ENCODE measurements around the gene ARVCF.

The ARVCF gene

GRCh38 chr22:20058989-20059770 lies 42.6 kb upstream of the ARVCF start:
- no peak for TF ChIP-seq JUND (IDR thresholded peaks at IDR 0.05; ENCODE audit: low read depth)
- in situ Hi-C loops (cut with HindIII; ENCODE audit: low pct_unique_long_range_greater_than_20kb, low sequenced_read_pairs), result no loop called here
- DNase-seq (ENCODE audit: low read depth in 1 of 2, low spot score in 1 of 2), result no peak

GRCh38 chr22:20057596-20058268 lies 41.1 kb upstream of the ARVCF start:
- no peak for TF ChIP-seq JUND (IDR thresholded peaks at IDR 0.05; ENCODE audit: low read depth)
- no peak for DNase-seq (ENCODE audit: low read depth in 1 of 2, low spot score in 1 of 2)
- in situ Hi-C loops (cut with HindIII; ENCODE audit: low pct_unique_long_range_greater_than_20kb, low sequenced_read_pairs), result no loop called here

GRCh38 chr22:20056696-20057386 lies 40.2 kb upstream of the ARVCF start:
- in situ Hi-C loops (cut with HindIII; ENCODE audit: low pct_unique_long_range_greater_than_20kb, low sequenced_read_pairs), result no loop called here
- DNase-seq (ENCODE audit: low read depth in 1 of 2, low spot score in 1 of 2), result no peak
- TF ChIP-seq JUND (IDR thresholded peaks at IDR 0.05; ENCODE audit: low read depth), result no peak

GRCh38 chr22:20056161-20056560 lies 39.5 kb upstream of the ARVCF start:
- in situ Hi-C loops (cut with HindIII; ENCODE audit: low pct_unique_long_range_greater_than_20kb, low sequenced_read_pairs), result no loop called here
- DNase-seq (ENCODE audit: low read depth in 1 of 2, low spot score in 1 of 2), result no peak
- no peak for TF ChIP-seq JUND (IDR thresholded peaks at IDR 0.05; ENCODE audit: low read depth)

GRCh38 chr22:20055654-20056053 lies 39.0 kb upstream of the ARVCF start:
- TF ChIP-seq JUND (IDR thresholded peaks at IDR 0.05; ENCODE audit: low read depth), result no peak
- no peak for DNase-seq (ENCODE audit: low read depth in 1 of 2, low spot score in 1 of 2)
- in situ Hi-C loops (cut with HindIII; ENCODE audit: low pct_unique_long_range_greater_than_20kb, low sequenced_read_pairs), result no loop called here

GRCh38 chr22:20055144-20055543 lies 38.5 kb upstream of the ARVCF start:
- in situ Hi-C loops (cut with HindIII; ENCODE audit: low pct_unique_long_range_greater_than_20kb, low sequenced_read_pairs), result no loop called here
- DNase-seq (ENCODE audit: low read depth in 1 of 2, low spot score in 1 of 2), result no peak
- TF ChIP-seq JUND (IDR thresholded peaks at IDR 0.05; ENCODE audit: low read depth), result no peak

- TF ChIP-seq JUND (IDR thresholded peaks at IDR 0.05; ENCODE audit: low read depth), result no peak
- in situ Hi-C loops (cut with HindIII; ENCODE audit: low pct_unique_long_range_greater_than_20kb, low sequenced_read_pairs), result no loop called here
Measured at GRCh38 chr22:20054485-20054884, 37.9 kb upstream of the ARVCF start.

GRCh38 chr22:20054034-20054427 lies 37.4 kb upstream of the ARVCF start:
- TF ChIP-seq JUND (IDR thresholded peaks at IDR 0.05; ENCODE audit: low read depth), result no peak
- DNase-seq (ENCODE audit: low read depth in 1 of 2, low spot score in 1 of 2), result no peak
- in situ Hi-C loops (cut with HindIII; ENCODE audit: low pct_unique_long_range_greater_than_20kb, low sequenced_read_pairs), result no loop called here

More at GRCh38 chr22:20054485-20054884, 37.9 kb upstream of the ARVCF start:
- no peak for DNase-seq (ENCODE audit: low read depth in 1 of 2, low spot score in 1 of 2)

GRCh38 chr22:20053407-20054033 lies 36.9 kb upstream of the ARVCF start:
- no peak for DNase-seq (ENCODE audit: low read depth in 1 of 2, low spot score in 1 of 2)
- no peak for TF ChIP-seq JUND (IDR thresholded peaks at IDR 0.05; ENCODE audit: low read depth)
- in situ Hi-C loops (cut with HindIII; ENCODE audit: low pct_unique_long_range_greater_than_20kb, low sequenced_read_pairs), result no loop called here

- in situ Hi-C loops (cut with HindIII; ENCODE audit: low pct_unique_long_range_greater_than_20kb, low sequenced_read_pairs), result no loop called here
- no peak for TF ChIP-seq JUND (IDR thresholded peaks at IDR 0.05; ENCODE audit: low read depth)
- peak in 1 of 2 experiments; percentile 24 for DNase-seq (ENCODE audit: low read depth in 1 of 2, low spot score in 1 of 2)
Measured at GRCh38 chr22:20052309-20053259, 36.0 kb upstream of the ARVCF start.

- TF ChIP-seq JUND (IDR thresholded peaks at IDR 0.05; ENCODE audit: low read depth), result no peak
- DNase-seq (ENCODE audit: low read depth in 1 of 2, low spot score in 1 of 2), result no peak
- in situ Hi-C loops (cut with HindIII; ENCODE audit: low pct_unique_long_range_greater_than_20kb, low sequenced_read_pairs), result no loop called here
Measured at GRCh38 chr22:20051927-20052308, 35.3 kb upstream of the ARVCF start.

GRCh38 chr22:20046730-20047129 lies 30.1 kb upstream of the ARVCF start:
- in situ Hi-C loops (cut with HindIII; ENCODE audit: low pct_unique_long_range_greater_than_20kb, low sequenced_read_pairs), result no loop called here
- DNase-seq (ENCODE audit: low read depth in 1 of 2, low spot score in 1 of 2), result no peak
- no peak for TF ChIP-seq JUND (IDR thresholded peaks at IDR 0.05; ENCODE audit: low read depth)
